Gastrocnemius medialis (tissue), 4 donors: ENCODE measurements around the gene LIN28B. TPM values are rescaled to one million over a fixed set of nuclear protein-coding genes. Genes with fewer than 3 reads are reported as not detected.

Source experiments
- ATAC-seq, 2 donors: fragments of 150-250 bp; one replicate each; pipeline ENCODE4 v1.9.1; 2016
- DNase-seq, 2 donors: peaks; one replicate each; pipeline ENCODE4 v3.0.0-alpha.2; 2019
- H3K27ac ChIP-seq, 4 donors: fragments of 200-600 bp; sonication (generic); 1 replicate in 1 of 4; 2 replicates in 3 of 4; pipeline ENCODE4 v1.5.1; 2016 to 2018; ENCODE audit warnings: mild to moderate bottlenecking in 2 of 4, moderate library complexity in 1 of 4
- H3K27me3 ChIP-seq, 3 donors: fragments of 200-600 bp; sonication (generic) in 2 of 3; 1 replicate in 1 of 3; 2 replicates in 2 of 3; pipeline versions ENCODE4 v1.5.1 to v1.6.0; 2016 to 2019; ENCODE audit warnings: mild to moderate bottlenecking in 1 of 3, moderate library complexity in 1 of 3
- H3K36me3 ChIP-seq, 2 donors: fragments of 200-600 bp; sonication (generic) in 1 of 2; one replicate each; pipeline ENCODE4 v1.5.1; 2017 to 2018
- H3K4me1 ChIP-seq, 2 donors: fragments of 200-600 bp; sonication (generic) in 1 of 2; one replicate each; pipeline ENCODE4 v1.5.1; 2016 to 2017; ENCODE audit warnings: mild to moderate bottlenecking in 2 of 2
- H3K4me3 ChIP-seq, 4 donors: fragments of 200-600 bp; sonication (generic) in 3 of 4; 1 replicate in 1 of 4; 2 replicates in 3 of 4; pipeline ENCODE4 v1.5.1; 2016 to 2019; ENCODE audit warnings: mild to moderate bottlenecking in 2 of 4
- H3K9me3 ChIP-seq, 3 donors: fragments of 200-600 bp; sonication (generic) in 2 of 3; 1 replicate in 1 of 3; 2 replicates in 2 of 3; pipeline ENCODE4 v1.5.1; 2016 to 2019
- CTCF ChIP-seq, 5 experiments: fragments of 450-650 bp in 3 of 5; fragments of 200-600 bp in 2 of 5; sonication (generic) in 2 of 5; IDR thresholded peaks in 4 of 5; conservative IDR thresholded peaks in 1 of 5; 1 replicate in 4 of 5; 2 replicates in 1 of 5; pipeline ENCODE4 v1.5.1; 2016 to 2019; ENCODE audit warnings: antibody characterized with exemption in 5 of 5, mild to moderate bottlenecking in 3 of 5, moderate library complexity in 3 of 5
- POLR2A ChIP-seq, 2 donors: fragments of 450-650 bp; IDR thresholded peaks; one replicate each; pipeline ENCODE4 v1.6.1; 2017; ENCODE audit warnings: antibody characterized with exemption in 2 of 2, mild to moderate bottlenecking in 2 of 2, moderate library complexity in 2 of 2
- in situ Hi-C, 4 donors: fragments of 200-750 bp; cut with MboI; loops; one replicate each; pipeline versions ENCODE4 v1.15.0 to v1.8.0; 2017; ENCODE audit warnings: low sequenced_read_pairs in 4 of 4
- intact Hi-C: fragments of 100-400 bp; cut with DNase I; formaldehyde crosslinking; loops from one replicate; pipeline ENCODE4 v1.15.1; 2023; ENCODE audit warnings: low total_unique reads
- total RNA-seq, 4 donors: library from RNA; depleted of rRNA; stranded (reverse); fragments of >200 nt; gene quantifications; one replicate each; pipeline versions ENCODE4 v1.1.0 to v1.2.3, GENCODE V29; 2016

Gene LIN28B
- not detected for total RNA-seq

GRCh38 chr6:104956731-104957294 lies at the start of gene LIN28B:
LIN28B (plus strand) TSS chr6:104957107; CDS start chr6:104957251, 144 bp downstream.
- Histone ChIP-seq H3K36me3 (no peaks in the 10 kb centered on the region), H3K9me3 (no peaks in the 10 kb centered on the region), H3K27ac (no peak within 1 kb of the TSS), H3K4me3 (no peak within 1 kb of the TSS), H3K27me3 (peaks cover 76 to 84% (median 78%) of the 10 kb centered on the region in 3 donors), H3K4me1 (no peaks in the 10 kb centered on the region)
- DNase-seq, result no peak
- intact Hi-C loops (no loop called here), in situ Hi-C loops (no loop called here)
- TF ChIP-seq CTCF (IDR thresholded peaks at IDR 0.05 in 4 of 5, conservative IDR thresholded peaks at IDR 0.05 in 1 of 5) (no peak), POLR2A (IDR thresholded peaks at IDR 0.05) (no peak)
- ATAC-seq, result no peak

- no peak for TF ChIP-seq POLR2A (IDR thresholded peaks at IDR 0.05)
- no peak for TF ChIP-seq CTCF (IDR thresholded peaks at IDR 0.05 in 4 of 5, conservative IDR thresholded peaks at IDR 0.05 in 1 of 5)
- no peak for ATAC-seq
- intact Hi-C loops (no loop called here), in situ Hi-C loops (no loop called here)
- no peaks in the 10 kb centered on the region for H3K36me3 ChIP-seq
- H3K9me3 ChIP-seq, result peaks cover 0 to 3% (median 0%) of the 10 kb centered on the region in 3 donors
- no peak overlapping the region for H3K4me3 ChIP-seq
- H3K27me3 ChIP-seq, result no peaks in the 10 kb centered on the region
- H3K4me1 ChIP-seq, result no peaks in the 10 kb centered on the region
- H3K27ac ChIP-seq, result no peak overlapping the region
- no peak for DNase-seq
Measured at GRCh38 chr6:104908031-104908887, 48.6 kb upstream of the LIN28B start.

GRCh38 chr6:104908888-104909525 lies 47.9 kb upstream of the LIN28B start:
- H3K27ac ChIP-seq, result no peak overlapping the region
- H3K36me3 ChIP-seq, result no peaks in the 10 kb centered on the region
- H3K4me1 ChIP-seq, result no peaks in the 10 kb centered on the region
- no peaks in the 10 kb centered on the region for H3K27me3 ChIP-seq
- in situ Hi-C loops, result no loop called here
- ATAC-seq, result no peak
- no peak overlapping the region for H3K4me3 ChIP-seq
- H3K9me3 ChIP-seq, result peaks cover 0 to 3% (median 0%) of the 10 kb centered on the region in 3 donors
- no peak for DNase-seq
- no peak for TF ChIP-seq CTCF (IDR thresholded peaks at IDR 0.05 in 4 of 5, conservative IDR thresholded peaks at IDR 0.05 in 1 of 5)
- TF ChIP-seq POLR2A (IDR thresholded peaks at IDR 0.05), result no peak
- intact Hi-C loops, result no loop called here

DNA sequence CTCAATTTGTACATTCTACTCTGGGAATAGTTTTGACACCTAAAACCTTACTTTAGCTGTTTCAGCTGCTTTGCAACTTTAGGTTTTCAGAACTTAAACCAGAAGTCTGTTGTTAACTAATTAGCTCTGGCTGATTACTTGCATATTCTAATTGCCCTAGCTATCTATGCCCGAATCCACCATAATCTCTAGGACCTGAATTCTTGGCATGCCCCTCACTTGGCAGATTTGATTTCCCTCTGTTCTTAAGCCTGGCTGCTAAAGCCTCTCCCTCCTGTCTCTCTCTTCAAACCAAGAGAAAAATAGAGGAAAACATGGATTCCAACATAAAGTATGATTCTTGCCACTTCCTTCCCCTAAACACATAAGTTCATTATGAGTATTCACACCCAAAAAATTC lies 35.0 kb upstream of the LIN28B start:
- TF ChIP-seq CTCF (IDR thresholded peaks at IDR 0.05 in 4 of 5, conservative IDR thresholded peaks at IDR 0.05 in 1 of 5), result no peak
- no peak for TF ChIP-seq POLR2A (IDR thresholded peaks at IDR 0.05)
- in situ Hi-C loops, result no loop called here

More for the DNA sequence above, 35.0 kb upstream of the LIN28B start:
- Histone ChIP-seq H3K27me3 (no peaks in the 10 kb centered on the region), H3K36me3 (no peaks in the 10 kb centered on the region), H3K9me3 (no peaks in the 10 kb centered on the region), H3K27ac (no peak overlapping the region), H3K4me1 (no peaks in the 10 kb centered on the region), H3K4me3 (no peak overlapping the region)
- ATAC-seq (no peak), DNase-seq (no peak)
- intact Hi-C loops, result no loop called here
